GM19324 (cell line): Measurements from ENCODE around the gene NEK4.
"Not testable (repeated sequence)": the region's sequence is repeated elsewhere in the genome, so short reads cannot be mapped to it uniquely, and the experiment has no call there.

Experiments
- ATAC-seq: cut with Tn5 transposase; IDR thresholded peaks from one replicate; pipeline ENCODE4 v1.9.1; 2021; ENCODE audit warnings: mild to moderate bottlenecking, moderate library complexity; ENCODE audit not compliant: unreplicated experiment, low FRiP score

The NEK4 gene

DNA sequence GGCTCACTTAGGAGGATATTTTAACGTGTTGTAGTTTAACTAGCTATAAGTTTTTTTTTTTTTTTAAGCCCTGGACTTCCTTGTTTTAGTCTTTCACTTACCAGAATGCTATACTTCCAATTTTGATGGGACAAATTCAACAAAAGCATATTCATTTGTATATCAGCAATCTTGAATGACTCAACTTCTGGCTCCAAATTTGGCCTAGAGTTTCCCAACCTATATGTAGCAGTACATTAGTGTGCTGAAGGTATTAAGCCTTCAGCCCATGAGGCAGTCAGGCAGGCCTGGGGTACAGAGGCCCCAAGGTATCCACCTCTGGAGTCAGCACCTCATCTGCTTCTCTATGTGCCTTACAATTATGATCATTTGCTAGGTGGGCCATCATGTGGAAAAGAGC lies 90.9 kb downstream of the NEK4 start:
- ATAC-seq: no peak

DNA sequence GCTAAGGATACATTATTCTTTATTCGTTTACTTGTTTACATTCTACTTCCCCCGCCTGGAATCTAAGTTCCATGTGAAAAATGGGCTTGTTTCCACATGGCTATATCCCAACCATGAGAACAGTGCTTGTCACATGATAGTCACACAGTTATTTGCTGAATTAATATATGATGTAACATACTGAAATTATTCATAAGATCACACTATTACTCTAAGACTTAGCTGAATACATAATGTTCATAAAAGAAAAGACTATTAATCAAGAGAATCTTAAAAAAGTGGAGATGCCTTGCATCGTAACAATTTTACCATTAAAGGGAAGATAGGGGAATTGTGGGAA lies 91.6 kb downstream of the NEK4 start:
- ATAC-seq: no peak

DNA sequence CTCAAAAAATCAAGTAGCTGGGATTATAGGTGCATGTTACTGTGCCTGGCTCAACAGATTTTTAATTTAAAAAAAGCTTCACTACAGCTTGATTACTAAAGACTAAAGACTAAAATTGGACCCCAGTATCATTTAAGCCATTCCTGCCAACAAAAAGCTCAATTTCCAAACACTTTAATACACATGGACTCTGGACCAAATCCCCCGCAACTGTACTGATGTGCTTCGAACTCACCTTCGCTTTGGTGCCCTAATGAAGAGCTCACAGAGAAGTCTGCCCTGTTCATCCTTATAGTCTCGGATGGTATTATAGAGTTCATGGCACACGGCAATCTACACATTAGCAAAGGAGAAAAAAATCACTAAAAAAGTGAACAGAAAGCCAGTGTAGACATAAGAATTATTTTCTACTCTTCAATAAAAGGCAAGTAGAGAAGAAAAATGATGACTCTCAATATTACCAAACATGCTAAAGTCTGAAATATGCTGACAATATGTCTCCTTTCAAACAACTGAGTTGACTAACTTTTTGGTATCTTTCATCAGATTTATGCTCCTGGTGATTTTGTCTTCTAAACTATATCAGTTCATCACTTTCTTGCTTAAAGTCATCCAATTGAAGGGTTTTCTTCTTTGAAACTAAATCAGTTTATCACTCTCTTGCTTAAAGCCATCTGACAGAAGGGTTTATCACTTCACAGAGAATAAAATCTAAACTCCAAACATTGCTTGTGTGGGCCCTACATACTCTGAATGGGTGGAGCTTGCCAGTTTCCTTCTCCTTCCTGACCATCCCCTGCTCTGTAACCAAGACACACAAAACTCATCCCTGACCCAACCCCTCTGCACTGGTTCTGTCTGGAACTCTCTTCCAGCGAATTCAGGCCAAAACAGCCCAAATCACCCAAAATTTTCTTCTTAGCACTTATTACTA lies 92.2 kb downstream of the NEK4 start:
- no peak for ATAC-seq

DNA sequence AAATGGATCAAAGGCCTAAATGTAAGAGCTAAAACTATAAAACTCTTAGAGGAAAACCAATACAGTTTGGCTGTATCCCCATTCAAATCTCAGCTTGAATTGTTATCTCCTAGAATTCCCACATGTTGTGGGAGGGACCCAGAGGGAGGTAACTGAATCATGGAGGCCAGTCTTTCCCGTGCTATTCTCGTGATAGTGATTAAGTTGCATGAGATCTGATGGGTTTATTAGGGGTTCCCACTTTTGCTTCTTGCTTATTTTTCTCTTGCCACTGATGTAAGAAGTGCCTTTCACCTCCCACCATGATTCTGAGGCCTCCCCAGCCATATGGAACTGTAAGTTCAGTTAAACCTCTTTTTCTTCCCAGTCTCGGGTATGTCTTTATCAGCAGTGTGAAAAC lies 94.5 kb downstream of the NEK4 start:
- ATAC-seq: not testable (repeated sequence)

DNA sequence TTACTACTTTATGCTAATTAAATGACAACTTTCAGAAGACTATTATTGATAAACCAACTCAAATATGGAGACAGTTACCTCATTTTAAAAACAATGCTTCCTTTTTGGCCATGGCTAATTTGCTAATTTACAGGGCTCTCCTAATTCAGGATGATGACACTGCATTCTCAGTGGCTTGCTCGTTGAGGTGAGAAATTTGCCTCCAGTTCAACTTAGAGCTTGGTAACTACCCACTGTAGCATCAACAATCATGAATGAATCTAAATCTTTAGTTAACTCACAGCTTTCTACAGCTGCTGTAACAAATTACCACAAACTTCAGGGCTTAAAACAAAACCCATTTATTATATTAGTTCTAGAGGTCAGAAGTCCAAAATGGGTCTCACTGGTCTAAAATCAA lies 99.1 kb downstream of the NEK4 start:
- no peak for ATAC-seq

DNA sequence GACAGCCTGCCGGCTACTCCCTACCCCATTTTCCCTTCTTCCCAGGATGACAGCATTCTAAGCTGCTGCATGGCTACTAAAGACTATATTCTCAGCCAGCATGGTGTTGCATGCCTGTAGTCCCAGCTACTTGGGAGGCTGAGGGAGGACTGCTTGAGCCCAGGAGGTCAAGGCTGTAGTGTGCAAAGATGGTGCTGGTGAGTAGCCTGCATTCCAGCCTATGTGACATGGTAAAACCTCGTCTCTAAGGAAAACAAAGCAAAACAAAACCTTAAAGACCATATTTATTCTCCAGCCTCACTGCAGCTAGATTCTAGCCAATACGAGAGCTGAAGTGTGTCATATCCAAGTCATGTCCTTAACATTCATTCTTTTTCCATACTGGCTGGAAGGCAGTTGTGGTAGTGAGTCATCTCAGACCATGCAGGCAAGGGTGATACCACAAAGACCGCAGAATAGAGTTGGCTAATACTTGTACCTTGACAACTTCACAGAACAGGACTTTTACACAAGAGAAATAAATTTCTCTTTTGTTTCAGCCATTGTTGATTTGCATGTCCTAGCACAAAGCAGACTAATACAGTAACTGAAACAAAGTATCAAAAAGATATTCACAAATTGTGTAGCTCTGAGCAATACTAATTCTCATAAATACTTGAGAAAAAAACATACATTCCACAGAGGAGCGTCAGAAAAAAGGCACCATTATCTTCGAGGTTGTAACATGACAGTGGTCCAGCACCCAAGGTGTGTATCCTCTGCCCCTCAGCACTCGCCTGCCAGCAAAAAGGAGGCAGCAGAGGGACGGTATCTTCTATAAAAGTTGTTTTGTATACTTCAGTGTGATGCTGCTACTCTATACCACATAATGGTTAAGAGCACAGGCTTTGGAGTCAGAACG lies 99.9 kb downstream of the NEK4 start:
- ATAC-seq: peak; percentile 59

DNA sequence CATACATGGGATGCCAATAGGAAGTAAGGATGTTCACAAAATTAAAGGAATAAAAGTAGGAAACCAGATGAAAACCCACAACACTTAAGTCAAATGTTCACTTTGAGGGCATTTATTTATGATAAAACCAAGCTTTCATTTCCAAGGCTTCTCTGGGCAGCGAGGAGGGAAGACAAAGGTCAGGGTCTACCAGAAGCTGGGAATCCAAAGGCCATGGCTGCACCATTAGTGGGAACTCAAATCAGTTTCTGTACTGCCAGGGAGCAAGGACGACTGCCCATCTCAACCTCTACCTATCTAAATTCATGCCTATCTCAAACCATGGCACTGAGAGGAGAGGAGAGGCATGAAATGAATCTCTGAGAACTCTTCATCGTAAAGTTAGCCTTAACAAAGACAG lies 107.6 kb downstream of the NEK4 start:
- ATAC-seq: no peak

DNA sequence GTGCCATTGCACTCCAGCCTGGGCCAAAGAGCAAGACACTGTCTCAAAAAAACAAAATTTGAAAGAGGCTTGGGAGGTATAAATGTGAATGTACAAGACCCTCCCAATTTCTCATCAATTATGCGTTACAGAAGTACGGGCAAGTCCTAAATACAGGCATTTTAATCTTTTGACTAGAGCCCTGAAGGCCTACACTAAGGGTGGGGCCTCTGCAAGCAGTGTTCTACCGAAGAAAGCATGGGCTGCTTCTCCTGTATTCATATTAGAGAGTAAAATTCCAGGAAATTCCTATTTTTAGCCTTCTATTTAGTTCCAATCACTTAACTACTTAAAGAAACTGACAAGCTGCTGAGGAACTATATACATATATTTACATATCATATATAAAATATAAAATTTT lies 110.7 kb downstream of the NEK4 start:
- no peak for ATAC-seq
